DND-41 (cell line): ENCODE measurements around the gene SCGB3A2.

Source experiments
- EZH2 ChIP-seq: IDR thresholded peaks from 3 replicates; pipeline ENCODE4 v1.6.1; 2012; ENCODE audit warnings: borderline replicate concordance, low read depth, mild to moderate bottlenecking, moderate library complexity, low read length, inconsistent platforms; ENCODE audit not compliant: severe bottlenecking
- TF ChIP-seq, protein P1 (sequence below): IDR thresholded peaks from 2 replicates; pipeline ENCODE4 v1.5.1; 2012; ENCODE audit warnings: borderline replicate concordance, low read length, moderate library complexity, mild to moderate bottlenecking; ENCODE audit not compliant: poor library complexity, severe bottlenecking; ENCODE audit errors: extremely low read depth

DNA sequence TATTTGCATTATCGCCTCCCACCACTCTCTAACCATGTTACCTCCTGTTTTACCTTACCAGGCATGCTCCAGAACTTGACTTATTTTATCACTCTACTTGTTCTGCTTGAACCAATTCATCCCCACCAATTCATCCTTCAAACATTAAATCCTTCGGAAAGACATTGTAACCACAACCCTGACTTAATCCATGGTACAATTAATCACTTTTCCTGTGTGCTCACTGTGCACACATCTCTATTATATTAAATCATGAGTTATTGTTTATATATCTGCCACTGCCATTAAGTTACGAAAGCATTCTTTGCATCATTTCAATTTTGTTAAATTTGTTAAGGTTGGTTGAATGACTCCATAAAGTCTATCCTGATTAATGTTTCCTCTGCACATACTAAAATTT is 35.3 kb downstream of the SCGB3A2 start:
- TF ChIP-seq, protein P1, sequence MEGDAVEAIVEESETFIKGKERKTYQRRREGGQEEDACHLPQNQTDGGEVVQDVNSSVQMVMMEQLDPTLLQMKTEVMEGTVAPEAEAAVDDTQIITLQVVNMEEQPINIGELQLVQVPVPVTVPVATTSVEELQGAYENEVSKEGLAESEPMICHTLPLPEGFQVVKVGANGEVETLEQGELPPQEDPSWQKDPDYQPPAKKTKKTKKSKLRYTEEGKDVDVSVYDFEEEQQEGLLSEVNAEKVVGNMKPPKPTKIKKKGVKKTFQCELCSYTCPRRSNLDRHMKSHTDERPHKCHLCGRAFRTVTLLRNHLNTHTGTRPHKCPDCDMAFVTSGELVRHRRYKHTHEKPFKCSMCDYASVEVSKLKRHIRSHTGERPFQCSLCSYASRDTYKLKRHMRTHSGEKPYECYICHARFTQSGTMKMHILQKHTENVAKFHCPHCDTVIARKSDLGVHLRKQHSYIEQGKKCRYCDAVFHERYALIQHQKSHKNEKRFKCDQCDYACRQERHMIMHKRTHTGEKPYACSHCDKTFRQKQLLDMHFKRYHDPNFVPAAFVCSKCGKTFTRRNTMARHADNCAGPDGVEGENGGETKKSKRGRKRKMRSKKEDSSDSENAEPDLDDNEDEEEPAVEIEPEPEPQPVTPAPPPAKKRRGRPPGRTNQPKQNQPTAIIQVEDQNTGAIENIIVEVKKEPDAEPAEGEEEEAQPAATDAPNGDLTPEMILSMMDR = no peak
- no peak for TF ChIP-seq EZH2
